Measurements from ENCODE around the gene RHOT2. TPM values are rescaled to one million over a fixed set of nuclear protein-coding genes. Genes with fewer than 3 reads are reported as not detected.

The RHOT2 gene
- total and polyA plus RNA-seq, 2 of the 8 experiments (the other 6 are each of a cell fraction or from before 2014, with no cell fraction given): 149 to 194 TPM

DNA sequence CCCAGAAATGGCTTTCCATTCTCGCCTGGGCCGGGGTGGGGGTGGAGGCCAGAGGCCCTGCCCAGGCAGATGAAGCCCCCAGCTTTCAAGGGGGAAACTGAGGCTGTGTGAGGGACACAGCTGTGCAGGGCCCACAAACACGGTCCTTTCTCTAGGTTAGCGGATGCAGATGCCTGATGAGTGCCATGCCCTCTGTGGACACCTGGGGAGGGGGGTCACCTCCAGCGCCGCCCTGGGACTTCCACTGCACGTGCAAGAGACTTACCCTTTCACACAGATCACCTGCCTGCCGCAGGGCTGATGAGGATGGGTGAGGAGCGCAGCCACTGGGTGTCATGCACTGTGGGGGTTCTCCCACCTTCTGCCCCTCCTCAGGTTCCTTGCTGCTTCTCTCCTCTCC, 50.5 kb downstream of the RHOT2 start (continued):
- TF ChIP-seq, protein P1, sequence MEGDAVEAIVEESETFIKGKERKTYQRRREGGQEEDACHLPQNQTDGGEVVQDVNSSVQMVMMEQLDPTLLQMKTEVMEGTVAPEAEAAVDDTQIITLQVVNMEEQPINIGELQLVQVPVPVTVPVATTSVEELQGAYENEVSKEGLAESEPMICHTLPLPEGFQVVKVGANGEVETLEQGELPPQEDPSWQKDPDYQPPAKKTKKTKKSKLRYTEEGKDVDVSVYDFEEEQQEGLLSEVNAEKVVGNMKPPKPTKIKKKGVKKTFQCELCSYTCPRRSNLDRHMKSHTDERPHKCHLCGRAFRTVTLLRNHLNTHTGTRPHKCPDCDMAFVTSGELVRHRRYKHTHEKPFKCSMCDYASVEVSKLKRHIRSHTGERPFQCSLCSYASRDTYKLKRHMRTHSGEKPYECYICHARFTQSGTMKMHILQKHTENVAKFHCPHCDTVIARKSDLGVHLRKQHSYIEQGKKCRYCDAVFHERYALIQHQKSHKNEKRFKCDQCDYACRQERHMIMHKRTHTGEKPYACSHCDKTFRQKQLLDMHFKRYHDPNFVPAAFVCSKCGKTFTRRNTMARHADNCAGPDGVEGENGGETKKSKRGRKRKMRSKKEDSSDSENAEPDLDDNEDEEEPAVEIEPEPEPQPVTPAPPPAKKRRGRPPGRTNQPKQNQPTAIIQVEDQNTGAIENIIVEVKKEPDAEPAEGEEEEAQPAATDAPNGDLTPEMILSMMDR (IDR thresholded peaks at IDR 0.05; ENCODE audit: control extremely low read depth in 1 of 3, insufficient read depth in 1 of 3, low read depth in 1 of 3, low read length in 3 of 3): no peak
- TF ChIP-seq JUN (IDR thresholded peaks at IDR 0.05; ENCODE audit: low read depth, low read length) (no peak), EP300 (IDR thresholded peaks at IDR 0.05; ENCODE audit: borderline replicate concordance in 1 of 2, low read depth in 2 of 2, low read length in 2 of 2) (no peak), PHF8 (conservative IDR thresholded peaks at IDR 0.05; ENCODE audit: low read depth, low read length) (no peak), ZNF274 (IDR thresholded peaks at IDR 0.05; ENCODE audit: borderline replicate concordance, extremely low read depth, low read length) (no peak), NANOG (IDR thresholded peaks at IDR 0.05; ENCODE audit: insufficient read depth, low read depth, low read length, poor library complexity, severe bottlenecking) (no peak), EGR1 (IDR thresholded peaks at IDR 0.05; ENCODE audit: borderline replicate concordance, low read depth, low read length) (no peak), MAX (IDR thresholded peaks at IDR 0.05) (no peak), EZH2 (IDR thresholded peaks at IDR 0.05; ENCODE audit: low read depth, low read length, severe bottlenecking) (no peak)
- TF ChIP-seq, protein P2, sequence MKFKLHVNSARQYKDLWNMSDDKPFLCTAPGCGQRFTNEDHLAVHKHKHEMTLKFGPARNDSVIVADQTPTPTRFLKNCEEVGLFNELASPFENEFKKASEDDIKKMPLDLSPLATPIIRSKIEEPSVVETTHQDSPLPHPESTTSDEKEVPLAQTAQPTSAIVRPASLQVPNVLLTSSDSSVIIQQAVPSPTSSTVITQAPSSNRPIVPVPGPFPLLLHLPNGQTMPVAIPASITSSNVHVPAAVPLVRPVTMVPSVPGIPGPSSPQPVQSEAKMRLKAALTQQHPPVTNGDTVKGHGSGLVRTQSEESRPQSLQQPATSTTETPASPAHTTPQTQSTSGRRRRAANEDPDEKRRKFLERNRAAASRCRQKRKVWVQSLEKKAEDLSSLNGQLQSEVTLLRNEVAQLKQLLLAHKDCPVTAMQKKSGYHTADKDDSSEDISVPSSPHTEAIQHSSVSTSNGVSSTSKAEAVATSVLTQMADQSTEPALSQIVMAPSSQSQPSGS (IDR thresholded peaks at IDR 0.05; ENCODE audit: low read length): no peak

Data from H1 (cell line).